SK-N-SH (cell line): ENCODE data around the gene OBSL1. TPM values are rescaled to one million over a fixed set of nuclear protein-coding genes. Genes with fewer than 3 reads are reported as not detected.

Source experiments
- CTCF ChIA-PET: fragments of 300-600, 350-600 bp; formaldehyde crosslinking; extraction: SDS; loops from one replicate; lab custom pipeline; 2021; lab: Yijun Ruan, JAX
- POLR2A ChIA-PET: fragments of 350-600 bp; sonication (Branson Sonifier 250); formaldehyde crosslinking; extraction: SDS; loops from one replicate; lab custom pipeline; 2020; ENCODE audit warnings: antibody characterized with exemption, inconsistent platforms; lab: Yijun Ruan, JAX
- DNase-seq: peaks from one replicate; pipeline ENCODE4 v3.0.0; 2012
- H2AFZ ChIP-seq: fragments of 200-600 bp; sonication (generic); 2 replicates; pipeline ENCODE4 v1.8.1; 2016; ENCODE audit warnings: antibody characterized with exemption, mild to moderate bottlenecking, low read depth
- H3F3A ChIP-seq: fragments of 200-600 bp; sonication (generic); replicated peaks from 2 replicates; pipeline ENCODE3; 2016; ENCODE audit warnings: antibody characterized with exemption, mild to moderate bottlenecking; ENCODE audit not compliant: insufficient read depth
- H3K27ac ChIP-seq, 2 experiments: fragments of 200-500 bp in 1 of 2; fragments of 200-600 bp in 1 of 2; sonication (Bioruptor generic) in 1 of 2; sonication (generic), shearing (Covaris generic) in 1 of 2; 2 replicates each; pipeline versions ENCODE4 v1.5.1 to v1.6.1; 2014 to 2016; ENCODE audit warnings: low read depth in 2 of 2, inconsistent platforms in 1 of 2, low read length in 1 of 2, mild to moderate bottlenecking in 1 of 2, mixed read lengths in 1 of 2
- H3K27me3 ChIP-seq: fragments of 200-600 bp; sonication (generic), shearing (Covaris generic); 2 replicates; pipeline ENCODE4 v1.6.1; 2016; ENCODE audit warnings: mixed run types; ENCODE audit not compliant: insufficient read depth
- H3K36me3 ChIP-seq, 2 experiments: fragments of 200-500 bp in 1 of 2; fragments of 200-600 bp in 1 of 2; sonication (Bioruptor generic) in 1 of 2; sonication (generic) in 1 of 2; replicated peaks in 1 of 2; 2 replicates each; pipeline versions ENCODE3 to v1.5.1; 2014 to 2016; ENCODE audit warnings: low read length in 1 of 2, mild to moderate bottlenecking in 1 of 2; ENCODE audit not compliant: insufficient read depth in 2 of 2, control insufficient read depth in 1 of 2
- H3K4me1 ChIP-seq, 2 experiments: fragments of 200-500 bp in 1 of 2; fragments of 200-600 bp in 1 of 2; sonication (Bioruptor generic) in 1 of 2; sonication (generic), shearing (Covaris generic) in 1 of 2; 2 replicates each; pipeline versions ENCODE4 v1.5.1 to v1.6.1; 2014 to 2016; ENCODE audit warnings: low read depth in 1 of 2, low read length in 1 of 2, mixed run types in 1 of 2; ENCODE audit not compliant: insufficient read depth in 2 of 2, control insufficient read depth in 1 of 2
- H3K4me2 ChIP-seq: fragments of 200-600 bp; sonication (generic), shearing (Covaris generic); 2 replicates; pipeline ENCODE4 v1.6.1; 2017; ENCODE audit warnings: mixed run types
- H3K4me3 ChIP-seq, 2 experiments: fragments of 200-500 bp in 1 of 2; fragments of 200-600 bp in 1 of 2; sonication (Bioruptor generic) in 1 of 2; sonication (generic), shearing (Covaris generic) in 1 of 2; 2 replicates each; pipeline versions ENCODE4 v1.5.1 to v1.8.1; 2014 to 2016; ENCODE audit warnings: low read depth in 2 of 2, inconsistent platforms in 1 of 2, low read length in 1 of 2, mild to moderate bottlenecking in 1 of 2, mixed read lengths in 1 of 2, moderate library complexity in 1 of 2
- H3K79me2 ChIP-seq: fragments of 200-600 bp; sonication (generic); 2 replicates; pipeline ENCODE4 v1.8.1; 2017; ENCODE audit warnings: mild to moderate bottlenecking; ENCODE audit not compliant: insufficient read depth
- H3K9ac ChIP-seq: fragments of 200-600 bp; sonication (generic); 2 replicates; pipeline ENCODE4 v1.6.1; 2017; ENCODE audit warnings: mixed run types
- H3K9me2 ChIP-seq: fragments of 200-600 bp; sonication (generic); 2 replicates; pipeline ENCODE4 v1.6.1; 2017; ENCODE audit warnings: mixed run types
- H3K9me3 ChIP-seq: fragments of 200-600 bp; sonication (generic); 2 replicates; pipeline ENCODE4 v1.6.1; 2017; ENCODE audit warnings: mixed run types, mild to moderate bottlenecking, moderate library complexity
- H4K20me1 ChIP-seq: fragments of 200-600 bp; sonication (generic); 2 replicates; pipeline ENCODE4 v1.6.1; 2017; ENCODE audit warnings: mild to moderate bottlenecking, mixed run types; ENCODE audit not compliant: insufficient read depth
- CTCF ChIP-seq: fragments of 200-600 bp; sonication (generic); IDR thresholded peaks from 2 replicates; pipeline ENCODE4 v1.6.1; 2017; ENCODE audit warnings: antibody characterized with exemption, mild to moderate bottlenecking, moderate library complexity
- JUND ChIP-seq: IDR thresholded peaks from 2 replicates; pipeline ENCODE4 v1.4.0; 2012
- MAX ChIP-seq: IDR thresholded peaks from 2 replicates; pipeline ENCODE4 v1.4.0; 2012; ENCODE audit warnings: low read depth
- MEF2A ChIP-seq: IDR thresholded peaks from 2 replicates; pipeline ENCODE4 v1.4.0; 2012; ENCODE audit warnings: low read depth, borderline replicate concordance
- NFIC ChIP-seq: IDR thresholded peaks from 2 replicates; pipeline ENCODE4 v1.4.0; 2012; ENCODE audit warnings: borderline replicate concordance
- RCOR1 ChIP-seq: fragments of 150-350 bp; IDR thresholded peaks from 2 replicates; pipeline ENCODE4 v1.6.1; 2017; ENCODE audit warnings: antibody characterized with exemption, low read length
- USF2 ChIP-seq: fragments of 150-350 bp; IDR thresholded peaks from 2 replicates; pipeline ENCODE4 v1.6.1; 2017; ENCODE audit warnings: antibody characterized with exemption, low read length, low read depth, borderline replicate concordance
- WGBS: methylation state at CpG from one replicate; pipeline ENCODE4 v1.1.6; 2017; ENCODE audit warnings: low lambda C conversion rate; 5-methylcytosine and 5-hydroxymethylcytosine counted together
- polyA plus RNA-seq, 3 experiments: library from polyadenylated mRNA; depleted of rRNA; stranded (reverse); fragments of >200 nt; gene quantifications; 2 replicates each; pipeline ENCODE4 v1.2.3, GENCODE V29; 2012

The OBSL1 gene
- polyA plus RNA-seq, 1 of the 3 experiments (the other 2 are of a cell fraction), result 93.0 TPM

- Histone ChIP-seq H3K36me3 (peaks cover 9 to 28% of the 10 kb centered on the region in 2 experiments), H3K9me3 (no peaks in the 10 kb centered on the region), H3K4me1 (peaks cover 7 to 19% of the 10 kb centered on the region in 2 experiments; a peak in 2 of 4 replicates), H2AFZ (no peak overlapping the region), H3K27me3 (no peaks in the 10 kb centered on the region), H3K4me3 (no peak overlapping the region), H3K9ac (no peak overlapping the region), H3K4me2 (no peak overlapping the region), H3K27ac (no peak overlapping the region), H3K9me2 (no peaks in the 10 kb centered on the region), H4K20me1 (peaks cover 20% of the 10 kb centered on the region), H3F3A (peaks cover 6% of the 10 kb centered on the region), H3K79me2 (peaks cover 9% of the 10 kb centered on the region)
- CTCF ChIA-PET, result interaction anchor here (0.7 to 62.1 kb wide), 7 partner anchors 10 to 152 kb away, joined by 3 to 2824 read pairs (median 21); partner anchors contain the start of genes ASIC4 and GMPPA
- DNase-seq, result no peak
- 58% methylated on average over 7 of the region's 15 CpGs for WGBS
- POLR2A ChIA-PET, result no interaction called here
- TF ChIP-seq MEF2A (no peak), NFIC (no peak), MAX (no peak), CTCF (no peak), JUND (no peak)
Observed at GRCh38 chr2:219537657-219538488, 33.5 kb downstream of the OBSL1 start.

GRCh38 chr2:219536967-219537366, 34.4 kb downstream of the OBSL1 start:
- no peak for DNase-seq
- no peaks in the 10 kb centered on the region for H3K9me2 ChIP-seq
- CTCF ChIA-PET, result interaction anchor here (1.0 to 62.1 kb wide), 8 partner anchors 9 to 153 kb away, joined by 3 to 2824 read pairs (median 14); partner anchors contain the start of genes ASIC4 and GMPPA
- H3K27me3 ChIP-seq, result no peaks in the 10 kb centered on the region
- no peak overlapping the region for H3K4me3 ChIP-seq
- H3K9me3 ChIP-seq, result no peaks in the 10 kb centered on the region
- H3K36me3 ChIP-seq, result peaks cover 9 to 28% of the 10 kb centered on the region in 2 experiments
- peaks cover 2 to 12% of the 10 kb centered on the region in 2 experiments; a peak in 2 of 4 replicates for H3K4me1 ChIP-seq
- H3F3A ChIP-seq, result no peaks in the 10 kb centered on the region
- peaks cover under 1% of the 10 kb centered on the region; the same call in 1 of the 2 replicates for H3K79me2 ChIP-seq
- H3K4me2 ChIP-seq, result no peak overlapping the region
- H2AFZ ChIP-seq, result no peak overlapping the region
- H3K9ac ChIP-seq, result no peak overlapping the region
- 89% methylated on average over 6 of the region's 9 CpGs for WGBS
- POLR2A ChIA-PET, result no interaction called here
- peaks cover 12% of the 10 kb centered on the region for H4K20me1 ChIP-seq
- H3K27ac ChIP-seq, result no peak overlapping the region
- TF ChIP-seq USF2 (no peak), RCOR1 (no peak)
- TF ChIP-seq, all 33 proteins: peak for 0
